ENCODE data around the gene SLC27A2.

DNA sequence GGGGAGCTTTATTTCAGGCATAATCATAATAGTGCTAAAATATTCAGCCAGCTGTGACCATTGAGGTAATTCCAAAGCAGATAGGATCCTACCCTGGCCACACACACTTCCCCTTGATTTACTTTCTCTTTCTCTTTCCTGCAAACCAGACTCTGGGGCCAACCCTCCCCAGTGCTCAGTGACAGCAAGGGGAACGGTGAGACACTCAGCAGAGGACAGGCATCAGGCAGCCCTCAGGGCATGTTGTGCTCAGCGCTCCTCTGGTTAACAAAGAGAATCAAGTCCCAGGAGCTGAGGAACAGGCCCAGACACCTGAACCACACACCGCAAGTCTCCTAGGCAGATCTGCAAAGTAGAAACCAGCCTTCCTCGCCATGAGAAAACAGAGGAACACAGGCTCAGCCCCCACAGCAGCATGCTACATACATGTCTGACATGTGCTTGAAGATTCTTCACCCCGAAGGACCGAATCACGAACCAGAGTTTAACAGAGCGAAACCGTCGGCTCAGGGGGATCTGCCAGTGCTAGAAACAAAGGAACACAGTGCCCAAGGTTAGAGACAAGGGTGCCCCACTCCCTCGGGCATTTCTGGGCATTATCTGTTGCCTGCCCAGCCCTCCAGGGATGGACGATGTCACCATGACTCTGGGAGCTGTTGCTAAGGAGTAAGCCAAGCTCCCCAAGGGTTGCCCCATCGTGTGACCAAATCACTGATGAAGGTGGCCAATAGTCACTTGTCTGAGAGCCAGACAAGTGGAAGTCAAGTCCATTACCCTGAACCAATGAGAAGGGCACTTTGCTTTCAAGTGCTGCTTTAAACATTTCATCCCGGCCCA, 66.0 kb downstream of the SLC27A2 start:
- no peak for TF ChIP-seq CTCF (conservative IDR thresholded peaks at IDR 0.05; ENCODE audit: low read depth in 2 of 2)
- TF ChIP-seq CREB1 (CRISPR knock-in tag; IDR thresholded peaks at IDR 0.05; ENCODE audit: low read depth) = no peak
- no peak for TF ChIP-seq EZH2phosphoT487 (IDR thresholded peaks at IDR 0.05; ENCODE audit: unreplicated experiment)

Data from GM23338 (cell line).